NCI-H2081 (cell line): ENCODE results near the gene AP3S2.
"Not testable (repeated sequence)": the region's sequence is repeated elsewhere in the genome, so short reads cannot be mapped to it uniquely, and the experiment has no call there.

Source experiments
- DNase-seq, 2 experiments: peaks; one replicate each; lab custom pipeline; 2025; lab: John Stamatoyannopoulos, UW

Gene AP3S2

DNA sequence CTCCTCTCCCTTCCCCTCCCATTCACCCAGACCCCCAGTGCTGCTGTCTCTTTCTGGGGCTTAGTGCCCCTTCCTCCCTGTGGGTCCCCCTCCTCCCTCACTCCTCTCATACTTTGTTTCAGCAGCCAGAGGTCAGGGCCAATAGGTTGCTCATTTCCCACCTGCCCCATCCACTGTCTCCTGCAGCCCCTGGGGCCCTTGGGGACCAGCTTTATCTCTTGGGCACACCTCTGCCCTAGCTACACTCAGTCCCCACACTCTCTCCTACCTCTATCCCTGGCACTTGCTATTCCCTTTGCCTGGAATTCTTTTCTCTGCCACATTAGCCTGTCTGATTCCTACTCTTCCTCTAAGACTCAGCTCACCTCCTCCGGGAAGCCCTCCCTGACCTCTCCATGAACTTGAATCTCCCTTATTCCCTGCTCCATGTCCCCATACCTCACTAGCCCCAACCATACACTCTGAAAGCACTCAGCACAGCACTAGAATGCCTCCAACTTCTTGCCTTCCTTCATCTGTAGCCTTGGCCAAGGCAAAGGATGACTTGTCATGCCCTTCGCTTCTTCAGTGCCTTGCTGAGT is 93.8 kb downstream of the AP3S2 start:
- DNase-seq, result no peak

- DNase-seq, result no peak
Measured at GRCh38 chr15:89799011-89799911, 94.5 kb downstream of the AP3S2 start.

DNA sequence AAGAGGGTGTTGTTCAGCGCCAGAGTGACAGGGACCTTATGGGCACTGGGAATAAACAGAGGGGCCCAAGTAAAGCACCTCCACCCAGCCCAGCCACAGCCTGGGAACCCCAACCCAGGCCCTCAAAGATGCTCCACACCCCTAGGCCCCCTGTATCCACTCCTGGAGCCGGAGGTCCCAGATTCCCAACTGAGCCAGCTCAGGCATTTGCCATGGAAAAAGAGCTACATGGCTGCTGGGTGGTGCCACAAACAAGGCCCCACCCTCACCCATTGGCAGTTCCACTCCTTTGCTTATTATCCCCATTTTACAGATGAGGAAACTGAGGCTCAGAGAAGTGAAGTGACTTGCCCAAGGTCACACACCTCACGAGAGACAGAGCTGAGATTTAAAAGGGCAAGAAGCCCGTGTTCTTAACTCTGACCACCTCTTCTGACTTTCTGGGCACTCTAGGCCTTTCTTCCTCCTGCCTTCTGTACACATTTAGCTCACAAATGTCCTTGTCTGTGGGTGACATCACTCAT is 96.1 kb downstream of the AP3S2 start:
- no peak for DNase-seq

- no peak for DNase-seq
Measured at GRCh38 chr15:89795996-89796395, 97.8 kb downstream of the AP3S2 start.

GRCh38 chr15:89794627-89795241 is 99.1 kb downstream of the AP3S2 start:
- no peak for DNase-seq

GRCh38 chr15:89792106-89792805 is 101.5 kb downstream of the AP3S2 start:
- no peak for DNase-seq

DNA sequence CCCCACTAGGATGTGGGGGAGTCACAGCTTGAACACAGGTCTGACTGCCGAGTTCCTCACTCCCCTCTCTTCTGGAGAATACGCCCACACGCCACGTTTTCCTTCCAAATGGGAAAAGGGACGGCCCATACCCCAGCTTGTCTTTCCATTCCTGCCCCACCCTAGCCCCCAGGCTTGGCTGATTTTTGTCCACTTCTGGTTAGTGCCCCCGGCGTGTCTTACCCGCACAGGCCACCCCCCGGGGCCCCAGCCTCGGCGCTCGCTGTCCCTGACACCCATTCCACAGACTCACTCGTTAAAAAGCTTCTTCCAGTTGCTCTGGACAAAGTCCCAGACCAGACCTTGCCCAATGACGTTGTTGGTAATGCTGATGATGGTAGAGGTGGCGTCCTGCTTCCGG is 103.1 kb downstream of the AP3S2 start:
- DNase-seq, result no peak

DNA sequence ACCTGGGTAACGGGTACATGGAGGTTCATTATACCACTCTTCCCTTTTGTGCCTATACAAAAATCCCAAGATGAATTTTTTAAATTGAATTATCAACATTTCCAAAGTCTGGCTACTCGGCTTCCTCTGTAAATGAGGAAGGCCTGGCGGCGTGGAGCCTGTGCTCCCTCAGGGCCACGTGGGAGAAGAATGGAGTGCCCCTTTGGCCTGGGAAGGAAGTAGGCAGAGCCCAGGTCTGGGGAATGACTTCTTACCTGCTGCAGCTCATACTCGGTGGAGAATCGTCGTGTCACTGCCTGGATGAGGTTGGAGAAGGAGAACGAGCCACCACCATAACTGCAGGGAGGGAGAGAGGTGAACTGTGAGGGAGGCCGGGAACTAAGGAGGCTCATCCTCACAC is 103.6 kb downstream of the AP3S2 start:
- DNase-seq, result no peak

DNA sequence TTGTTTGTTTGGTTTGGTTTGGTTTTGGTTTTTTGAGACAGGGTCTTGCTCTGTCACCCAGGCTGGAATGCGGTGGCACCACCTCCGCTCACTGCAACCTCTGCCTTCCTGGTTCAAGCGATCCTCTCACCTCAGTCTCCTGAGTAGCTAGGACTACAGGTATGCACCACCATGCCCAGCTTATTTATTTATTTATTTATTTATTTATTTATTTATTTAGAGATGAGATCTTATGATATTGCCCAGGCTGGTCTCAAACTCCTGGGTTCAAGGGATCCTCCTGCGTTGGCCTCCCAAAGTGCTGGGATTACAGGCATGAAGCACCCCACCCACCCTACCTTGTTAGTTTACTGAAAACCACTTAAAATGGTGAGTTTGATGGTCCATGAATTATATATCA is 105.2 kb downstream of the AP3S2 start:
- not testable (repeated sequence) for DNase-seq

DNA sequence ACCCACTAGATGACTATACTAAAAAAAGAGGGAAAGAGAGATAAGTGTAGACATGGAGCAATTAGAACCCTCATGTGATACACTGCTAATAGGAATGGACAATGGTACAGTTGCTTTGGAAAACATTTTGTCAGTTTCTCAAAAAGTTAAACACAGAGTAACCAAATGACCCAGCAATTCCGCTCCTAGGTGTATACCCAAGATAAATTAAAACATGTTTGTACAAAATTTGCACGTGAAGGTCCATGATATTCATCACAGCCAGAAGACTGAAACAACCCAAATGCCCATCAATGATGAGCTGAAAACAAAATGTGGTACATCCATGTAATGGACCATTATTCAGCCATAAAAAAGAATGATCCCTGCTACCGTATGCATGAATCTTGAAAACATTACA is 105.8 kb downstream of the AP3S2 start:
- no peak for DNase-seq

- DNase-seq, result no peak
Measured at GRCh38 chr15:89785774-89786140, 108.0 kb downstream of the AP3S2 start.

DNA sequence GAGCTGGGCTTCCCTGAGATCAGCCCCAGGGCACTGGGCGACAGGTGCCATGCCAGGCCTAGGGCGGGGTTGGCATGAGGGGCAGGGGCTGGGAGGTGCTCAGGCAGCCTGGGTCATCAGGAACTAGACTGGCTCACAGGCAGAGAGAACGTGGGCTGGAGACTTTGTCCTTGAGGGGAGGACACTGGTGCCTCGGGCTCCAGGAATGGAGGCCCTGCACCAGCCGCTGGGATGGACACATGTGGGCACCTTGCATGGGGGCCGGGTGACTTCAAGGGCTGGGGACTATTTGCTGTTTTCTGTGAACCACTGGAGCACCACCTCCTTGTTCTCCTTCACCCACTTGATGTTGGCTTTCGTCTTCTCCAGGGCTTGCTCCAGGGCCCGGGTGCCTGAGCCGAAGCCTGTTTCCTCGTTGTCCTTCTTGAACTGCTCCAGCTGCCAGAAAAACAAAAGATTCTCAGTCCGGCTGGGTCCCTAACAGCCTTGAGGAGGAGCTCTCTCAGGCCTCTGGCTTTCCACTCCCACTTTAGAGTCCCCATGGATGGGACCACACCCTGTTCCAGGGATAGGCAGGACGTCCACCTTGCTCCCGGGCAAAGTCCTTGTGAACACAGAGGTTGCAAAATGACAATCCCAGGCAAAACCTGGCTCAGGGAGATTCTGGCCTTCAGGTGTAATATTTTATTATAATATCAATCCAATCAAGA is 108.6 kb downstream of the AP3S2 start:
- DNase-seq, result no peak

DNA sequence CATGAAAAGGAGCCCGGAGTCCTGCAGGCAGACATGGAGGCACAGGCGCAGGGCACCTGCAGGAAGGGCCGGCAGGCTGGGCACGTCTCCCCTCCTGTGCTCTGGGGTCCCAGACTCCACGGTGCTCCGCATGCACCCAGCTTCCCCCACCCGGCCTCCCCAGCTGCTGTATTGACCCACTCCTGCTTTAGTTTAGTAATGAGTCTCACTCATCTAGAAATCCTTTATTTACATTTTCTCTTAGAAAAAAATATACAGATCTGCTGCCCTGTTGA is 109.2 kb downstream of the AP3S2 start:
- no peak for DNase-seq

- DNase-seq, result no peak
Measured at GRCh38 chr15:89783861-89784685, 109.7 kb downstream of the AP3S2 start.

GRCh38 chr15:89783111-89783860 is 110.5 kb downstream of the AP3S2 start:
- DNase-seq, result no peak

DNA sequence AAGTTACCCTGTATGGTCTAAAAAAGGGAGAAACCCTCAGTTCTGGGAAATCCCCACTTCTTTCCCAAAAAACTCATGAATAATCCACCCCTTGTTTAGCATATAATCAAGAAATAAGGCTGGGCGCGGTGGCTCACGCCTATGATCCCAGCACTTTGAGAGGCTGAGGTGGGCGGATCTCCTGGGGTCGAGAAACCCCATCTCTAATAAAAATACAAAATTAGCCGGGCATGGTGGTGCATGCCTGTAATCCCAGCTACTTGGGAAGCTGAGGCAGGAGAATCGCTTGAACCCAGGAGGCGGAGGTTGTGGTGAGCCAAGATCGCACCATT is 111.2 kb downstream of the AP3S2 start:
- DNase-seq, result not testable (repeated sequence)

GRCh38 chr15:89781891-89782618 is 111.7 kb downstream of the AP3S2 start:
- DNase-seq, result no peak

GRCh38 chr15:89781055-89781454 is 112.7 kb downstream of the AP3S2 start:
- no peak for DNase-seq

DNA sequence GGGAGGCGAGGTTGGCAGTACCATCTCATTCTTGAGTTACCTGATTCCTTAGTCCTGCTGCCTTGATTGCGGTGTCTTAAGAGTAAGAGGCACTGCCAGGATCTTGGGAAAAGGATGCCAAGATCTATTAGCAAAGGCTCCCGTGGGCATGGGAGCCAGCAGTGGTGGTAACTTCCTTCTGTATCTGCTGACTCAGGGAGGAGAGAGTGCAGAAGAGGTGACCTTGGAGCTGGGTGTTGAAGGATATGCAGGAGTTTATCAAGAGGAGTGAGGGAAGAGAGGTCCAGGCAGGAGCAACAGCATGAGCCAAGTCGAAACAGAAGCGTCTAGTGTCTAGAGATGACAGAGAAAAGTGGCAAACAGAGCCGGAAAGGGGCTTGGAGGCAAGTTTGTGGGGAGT is 113.2 kb downstream of the AP3S2 start:
- DNase-seq, result no peak
